ENCODE data around the gene RPEL1.

Gene RPEL1

DNA sequence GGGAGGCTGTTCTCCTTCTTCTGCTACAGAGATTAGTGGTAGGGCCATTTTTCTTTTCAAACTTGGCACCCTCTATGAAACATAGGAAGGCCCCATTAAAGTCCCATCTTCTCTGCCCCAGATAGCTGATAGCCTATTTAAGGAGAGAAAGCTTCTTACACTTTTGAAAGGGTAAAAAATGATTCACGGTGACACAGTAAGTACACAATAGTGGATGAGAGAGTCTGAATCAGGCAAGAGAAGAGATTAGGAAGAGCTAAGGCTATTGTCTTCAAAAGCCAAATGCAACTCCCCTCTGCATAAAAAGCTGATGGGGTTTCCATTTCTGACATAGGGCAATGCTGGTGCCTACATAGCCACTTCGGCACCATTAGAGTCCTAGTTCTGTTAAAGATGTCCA is 34.8 kb downstream of the RPEL1 start:
- H3K4me3 ChIP-seq (ENCODE audit: low read length): no peak overlapping the region
- no peak for TF ChIP-seq ZNF274 (IDR thresholded peaks at IDR 0.05; ENCODE audit: low read depth, low read length)

DNA sequence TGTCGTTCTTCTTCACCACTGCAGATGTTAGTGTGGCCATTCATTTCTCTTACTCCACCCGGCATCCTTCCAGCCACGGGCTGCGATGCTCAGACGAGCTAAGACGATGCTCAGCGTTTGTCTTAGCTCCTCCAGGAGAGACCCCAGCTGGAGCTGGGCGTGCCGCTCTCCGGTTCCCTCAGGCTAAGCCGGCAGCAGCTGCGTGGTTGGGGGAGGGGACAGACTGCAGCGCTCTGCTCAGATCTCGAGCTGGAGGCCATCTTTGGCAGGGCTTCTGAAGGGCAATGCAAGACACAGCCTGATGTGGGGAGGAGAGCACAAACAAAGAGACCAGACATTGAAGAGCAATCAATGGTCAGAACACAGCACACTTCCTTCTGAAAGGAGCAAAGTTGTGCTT is 36.1 kb downstream of the RPEL1 start:
- no peak overlapping the region for H3K4me3 ChIP-seq (ENCODE audit: low read length)
- no peak for TF ChIP-seq ZNF274 (IDR thresholded peaks at IDR 0.05; ENCODE audit: low read depth, low read length)

DNA sequence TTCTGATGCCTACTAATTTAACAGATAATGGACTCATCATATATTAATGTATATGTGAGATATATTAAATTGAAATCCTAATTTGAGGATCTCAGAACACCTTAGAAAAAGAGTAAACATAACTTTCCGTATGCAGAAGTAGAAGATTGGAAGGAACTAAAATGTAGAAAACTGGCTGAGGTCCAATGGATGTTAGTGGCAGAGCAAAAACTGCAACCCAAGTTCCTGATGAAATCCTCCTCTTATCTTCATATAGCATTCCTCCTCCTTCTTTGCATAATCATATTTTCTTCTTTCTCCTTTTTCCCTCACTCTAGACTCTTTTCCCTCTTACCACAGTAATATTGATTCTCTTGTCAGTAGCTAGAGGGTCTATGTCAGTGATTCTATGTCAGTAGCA is 37.3 kb downstream of the RPEL1 start:
- no peak overlapping the region for H3K4me3 ChIP-seq (ENCODE audit: low read length)
- no peak for TF ChIP-seq ZNF274 (IDR thresholded peaks at IDR 0.05; ENCODE audit: low read depth, low read length)

DNA sequence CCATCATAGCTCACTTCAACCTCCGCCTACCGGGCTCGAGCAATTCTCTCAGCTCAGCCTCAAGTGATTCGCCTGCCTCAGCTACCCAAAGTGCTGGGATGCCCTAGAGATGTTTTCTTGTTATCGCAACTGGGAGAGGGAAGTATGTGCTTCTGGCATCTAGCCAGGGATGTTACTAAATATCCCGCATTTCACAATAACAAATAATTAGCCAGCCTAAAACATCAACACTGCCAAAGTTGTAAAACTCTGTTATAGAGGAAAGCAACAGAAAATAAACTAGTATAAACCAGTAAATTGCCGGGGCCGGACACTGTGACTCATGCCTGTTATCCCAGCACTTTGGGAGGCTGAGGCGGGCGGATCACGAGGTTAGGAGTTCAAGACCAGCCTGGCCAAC is 38.5 kb downstream of the RPEL1 start:
- TF ChIP-seq ZNF274 (IDR thresholded peaks at IDR 0.05; ENCODE audit: low read depth, low read length): no peak
- no peak overlapping the region for H3K4me3 ChIP-seq (ENCODE audit: low read length)

DNA sequence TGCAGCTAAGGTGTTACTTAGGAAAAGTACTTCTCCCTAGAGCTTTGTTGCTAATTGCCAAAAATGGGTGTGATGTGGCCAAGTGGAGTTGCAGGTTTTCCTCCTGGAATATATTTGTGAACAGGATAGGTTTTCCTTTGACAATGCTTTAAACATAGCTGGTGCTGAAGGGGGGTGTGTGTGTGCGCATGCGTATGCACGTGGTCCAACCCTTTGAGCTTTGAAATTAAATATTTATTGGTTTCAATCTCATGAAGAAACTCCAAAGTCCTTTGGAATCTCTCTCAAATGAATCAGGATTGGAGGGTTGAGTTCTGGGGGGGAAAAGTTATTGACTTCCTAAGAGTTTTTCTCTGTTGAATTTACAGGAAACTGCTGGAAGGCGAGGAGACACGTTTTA is 42.3 kb downstream of the RPEL1 start:
- TF ChIP-seq ZNF274 (IDR thresholded peaks at IDR 0.05; ENCODE audit: low read depth, low read length): no peak

DNA sequence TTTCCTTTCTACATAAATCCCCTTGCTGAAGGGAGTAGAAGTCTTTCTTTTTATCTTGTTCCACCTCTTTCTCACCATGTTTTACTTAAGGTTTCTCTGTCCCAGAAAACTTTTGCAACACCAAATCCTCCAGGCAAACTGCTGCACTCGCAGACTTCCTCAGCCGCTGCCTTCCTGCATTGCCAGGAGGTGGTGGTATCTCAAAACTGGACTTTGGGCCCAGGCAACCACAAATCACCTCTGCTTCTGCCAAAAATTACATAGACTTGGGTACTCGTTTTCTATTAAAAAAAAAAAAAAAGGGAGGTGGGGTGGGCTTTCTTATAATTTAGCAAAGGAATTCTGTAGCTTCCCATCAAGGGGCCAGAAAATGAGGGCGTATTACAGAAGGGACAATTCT is 45.9 kb downstream of the RPEL1 start:
- no peak for TF ChIP-seq ZNF274 (IDR thresholded peaks at IDR 0.05; ENCODE audit: low read depth, low read length)
- H3K4me3 ChIP-seq (ENCODE audit: low read length): no peak overlapping the region

More for the DNA sequence above, 42.3 kb downstream of the RPEL1 start:
- no peak overlapping the region for H3K4me3 ChIP-seq (ENCODE audit: low read length)

DNA sequence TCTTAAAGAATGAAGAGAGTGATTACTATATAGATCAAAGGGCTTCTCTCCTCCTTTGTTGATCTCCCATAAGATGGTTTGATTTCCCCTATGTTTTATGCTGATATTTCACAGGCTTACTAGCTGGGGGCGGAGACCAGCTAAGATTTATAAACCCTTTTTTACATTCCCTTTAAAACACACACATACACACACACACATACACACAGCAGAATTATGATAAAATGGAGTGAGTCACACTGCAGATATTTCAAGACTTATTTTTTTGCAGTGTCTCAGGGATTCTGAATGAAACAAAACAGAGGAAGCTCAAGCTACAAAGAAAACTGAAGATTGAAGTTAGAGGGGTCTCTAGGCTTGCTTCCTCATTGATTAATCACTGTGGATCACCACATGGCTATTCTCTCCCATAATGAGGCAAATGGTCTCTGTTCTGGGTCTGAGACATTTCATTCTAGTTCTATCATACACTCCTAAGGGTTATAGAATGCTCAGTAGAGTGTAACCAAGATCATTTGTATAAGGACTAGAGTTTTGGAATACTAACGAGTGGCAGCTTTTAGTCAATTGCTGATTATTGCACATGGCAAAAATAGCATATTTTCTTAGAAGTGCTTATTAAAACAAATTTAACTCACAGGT is 49.8 kb downstream of the RPEL1 start:
- no peak for TF ChIP-seq ZNF274 (IDR thresholded peaks at IDR 0.05; ENCODE audit: low read depth, low read length)
- no peak overlapping the region for H3K4me3 ChIP-seq (ENCODE audit: low read length)

Measured in GM08714 (cell line).